Measurements from ENCODE around the gene ZFR. TPM values are rescaled to one million over a fixed set of nuclear protein-coding genes. Genes with fewer than 3 reads are reported as not detected.
"Not testable (repeated sequence)": the region's sequence is repeated elsewhere in the genome, so short reads cannot be mapped to it uniquely, and the experiment has no call there.

Gene ZFR
- total RNA-seq, 4 donors from 2014 or later, result 27.7 to 67.1 (median 54.8) TPM

- no peak overlapping the region for H3K4me3 ChIP-seq
- H3K9me3 ChIP-seq, result peaks cover 0 to 8% (median 0%) of the 10 kb centered on the region in 3 donors
- no peak overlapping the region for H3K27ac ChIP-seq
- TF ChIP-seq CTCF (IDR thresholded peaks at IDR 0.05) (no peak), POLR2A (IDR thresholded peaks at IDR 0.05) (no peak)
- no peaks in the 10 kb centered on the region for H3K4me1 ChIP-seq
- intact Hi-C loops (cut with DNase I), result no loop called here
- no peak for DNase-seq
- H3K27me3 ChIP-seq, result no peaks in the 10 kb centered on the region
- WGBS, 2 donors, result 90 to 100% methylated on average over 3 to 11 of the region's 12 CpGs
- no peaks in the 10 kb centered on the region for H3K36me3 ChIP-seq
These were observed 121.7 kb downstream of the ZFR start for GRCh38 chr5:32322882-32323281.

GRCh38 chr5:32321787-32322186 lies 122.8 kb downstream of the ZFR start:
- intact Hi-C loops (cut with DNase I), result not testable (repeated sequence)

GRCh38 chr5:32320576-32320975 lies 124.0 kb downstream of the ZFR start:
- 86% methylated on average over 2 of the region's 10 CpGs; no CpG with 5 or more reads in 1 of the 2 donors for WGBS, 2 donors
- TF ChIP-seq POLR2A (IDR thresholded peaks at IDR 0.05), result no peak
- no peak for TF ChIP-seq CTCF (IDR thresholded peaks at IDR 0.05)
- intact Hi-C loops (cut with DNase I), result no loop called here
- no peak overlapping the region for H3K4me3 ChIP-seq
- peaks cover 0 to 8% (median 0%) of the 10 kb centered on the region in 3 donors for H3K9me3 ChIP-seq
- no peak overlapping the region for H3K27ac ChIP-seq
- no peak for DNase-seq
- H3K27me3 ChIP-seq, result no peaks in the 10 kb centered on the region
- H3K36me3 ChIP-seq, result no peaks in the 10 kb centered on the region
- no peaks in the 10 kb centered on the region for H3K4me1 ChIP-seq

More at GRCh38 chr5:32321787-32322186, 122.8 kb downstream of the ZFR start:
- not testable (repeated sequence) for H3K4me3 ChIP-seq, H3K4me1 ChIP-seq, DNase-seq, H3K9me3 ChIP-seq, H3K27ac ChIP-seq, H3K36me3 ChIP-seq, H3K27me3 ChIP-seq
- WGBS, 2 donors, result 67 to 77% methylated on average over 1 to 2 of the region's 2 CpGs

- intact Hi-C loops (cut with DNase I), result no loop called here
These were observed 124.5 kb downstream of the ZFR start for GRCh38 chr5:32319926-32320543.

GRCh38 chr5:32319392-32319791 lies 125.1 kb downstream of the ZFR start:
- Histone ChIP-seq H3K27ac (no peak overlapping the region), H3K4me1 (no peaks in the 10 kb centered on the region), H3K4me3 (no peak overlapping the region), H3K27me3 (no peaks in the 10 kb centered on the region), H3K36me3 (no peaks in the 10 kb centered on the region), H3K9me3 (peaks cover 0 to 8% (median 0%) of the 10 kb centered on the region in 3 donors)
- intact Hi-C loops (cut with DNase I), result no loop called here
- no peak for TF ChIP-seq CTCF (IDR thresholded peaks at IDR 0.05)
- TF ChIP-seq POLR2A (IDR thresholded peaks at IDR 0.05), result no peak
- WGBS, 2 donors, result 60 to 82% methylated on average over 3 to 7 of the region's 7 CpGs
- DNase-seq, result no peak

More at GRCh38 chr5:32319926-32320543, 124.5 kb downstream of the ZFR start:
- WGBS, 2 donors, result 78 to 97% methylated on average over 2 to 3 of the region's 7 CpGs
- Histone ChIP-seq H3K27ac (no peak overlapping the region), H3K36me3 (no peaks in the 10 kb centered on the region), H3K4me1 (no peaks in the 10 kb centered on the region), H3K9me3 (peaks cover 0 to 8% (median 0%) of the 10 kb centered on the region in 3 donors), H3K27me3 (no peaks in the 10 kb centered on the region), H3K4me3 (no peak overlapping the region)
- no peak for DNase-seq
- no peak for TF ChIP-seq CTCF (IDR thresholded peaks at IDR 0.05)
- no peak for TF ChIP-seq POLR2A (IDR thresholded peaks at IDR 0.05)

Data from esophagus squamous epithelium (tissue), 5 donors.